HCT116 (cell line): ENCODE data around the gene NEUROD1. TPM values are rescaled to one million over a fixed set of nuclear protein-coding genes. Genes with fewer than 3 reads are reported as not detected.

Source experiments
- ATAC-seq: fragments of 200-7000 bp; cut with Tn5 transposase; 2 replicates; pipeline ENCODE4 v1.9.1; 2020; ENCODE audit warnings: mild to moderate bottlenecking, moderate library complexity
- BruUV-seq: library from RNA; stranded (reverse); fragments of 400-500 nt; replicated peaks from 2 replicates; lab custom pipeline; 2021; lab: Mats Ljungman, UMichigan
- CTCF ChIA-PET: fragments of 300-600 bp; sonication (Branson Sonifier 250); formaldehyde crosslinking; loops from one replicate; lab custom pipeline; 2021; ENCODE audit warnings: antibody characterized with exemption; lab: Charles Lee
- POLR2A ChIA-PET: fragments of 300-600, 350-600 bp; sonication (Branson Sonifier 250); formaldehyde crosslinking; loops from one replicate; lab custom pipeline; 2021; ENCODE audit warnings: antibody characterized with exemption; lab: Charles Lee
- RAD21 ChIA-PET, 2 experiments: fragments of 300-600 bp; sonication (Branson Sonifier 250); formaldehyde crosslinking; loops; one replicate each; lab custom pipeline; 2023; ENCODE audit warnings: low total read pairs in 2 of 2; ENCODE audit not compliant: uncharacterized antibody in 2 of 2, unreplicated experiment in 2 of 2, low non-redundant PET in 1 of 2; lab: Charles Lee
- DNase-seq: peaks from one replicate; pipeline ENCODE4 v3.0.0-alpha.2; 2010; ENCODE audit warnings: low read depth, low spot score
- H2AFZ ChIP-seq: fragments of 200-600 bp; shearing (Covaris generic), sonication (generic); 2 replicates; pipeline ENCODE4 v1.6.1; 2017; ENCODE audit warnings: low read depth, mixed run types, mixed read lengths, antibody characterized with exemption, low read length; ENCODE audit not compliant: poor library complexity, severe bottlenecking
- H3K27ac ChIP-seq: 2 replicates; pipeline ENCODE4 v1.5.1; 2012; ENCODE audit warnings: low read depth, low read length
- H3K27me3 ChIP-seq: fragments of 200-600 bp; sonication (generic); 2 replicates; pipeline ENCODE4 v1.6.1; 2016; ENCODE audit warnings: mixed run types, low read length, mixed read lengths; ENCODE audit not compliant: insufficient read depth
- H3K36me3 ChIP-seq, 2 experiments: fragments of 200-500 bp in 1 of 2; fragments of 200-600 bp in 1 of 2; sonication (Bioruptor generic) in 1 of 2; sonication (generic) in 1 of 2; 2 replicates each; pipeline versions ENCODE4 v1.5.1 to v1.6.1; 2014 to 2016; ENCODE audit warnings: low read length in 2 of 2, inconsistent platforms in 1 of 2, mixed read lengths in 1 of 2, mixed run types in 1 of 2; ENCODE audit not compliant: insufficient read depth in 2 of 2, control insufficient read depth in 1 of 2
- H3K4me1 ChIP-seq, 2 experiments: fragments of 200-600 bp in 1 of 2; sonication (generic) in 1 of 2; 2 replicates each; pipeline versions ENCODE4 v1.5.1 to v1.6.1; 2012 to 2017; ENCODE audit warnings: low read length in 2 of 2, inconsistent platforms in 1 of 2, mild to moderate bottlenecking in 1 of 2, mixed read lengths in 1 of 2, mixed run types in 1 of 2, moderate library complexity in 1 of 2; ENCODE audit not compliant: insufficient read depth in 2 of 2, control insufficient read depth in 1 of 2
- H3K4me2 ChIP-seq: fragments of 200-600 bp; sonication (generic); 2 replicates; pipeline ENCODE4 v1.6.1; 2017; ENCODE audit warnings: mixed run types, low read length, mixed read lengths
- H3K4me3 ChIP-seq, 2 experiments: fragments of 200-600 bp in 1 of 2; sonication (generic) in 1 of 2; replicated peaks in 1 of 2; 2 replicates each; pipeline ENCODE4 v1.5.1; 2011 to 2016; ENCODE audit warnings: low read length in 2 of 2, control low read depth in 1 of 2, low read depth in 1 of 2, mild to moderate bottlenecking in 1 of 2, mixed read lengths in 1 of 2, mixed run types in 1 of 2
- H3K79me2 ChIP-seq: fragments of 200-600 bp; sonication (generic); 2 replicates; pipeline ENCODE4 v1.6.1; 2017; ENCODE audit warnings: mild to moderate bottlenecking, mixed run types, low read length, moderate library complexity, mixed read lengths; ENCODE audit not compliant: insufficient read depth
- H3K9ac ChIP-seq: fragments of 200-600 bp; sonication (generic); 2 replicates; pipeline ENCODE4 v1.6.1; 2016; ENCODE audit warnings: low read length, mixed read lengths
- H3K9me2 ChIP-seq: fragments of 200-600 bp; sonication (generic), shearing (Covaris generic); 2 replicates; pipeline ENCODE4 v1.6.1; 2017; ENCODE audit warnings: mixed run types, mild to moderate bottlenecking, moderate library complexity; ENCODE audit not compliant: insufficient read depth
- H3K9me3 ChIP-seq, 2 experiments: fragments of 200-500 bp in 1 of 2; fragments of 200-600 bp in 1 of 2; sonication (Bioruptor generic) in 1 of 2; sonication (generic) in 1 of 2; 2 replicates each; pipeline ENCODE4 v1.6.1; 2014 to 2017; ENCODE audit warnings: low read length in 2 of 2, mixed read lengths in 2 of 2, inconsistent platforms in 1 of 2, low read depth in 1 of 2, mild to moderate bottlenecking in 1 of 2, mixed run types in 1 of 2, moderate library complexity in 1 of 2; ENCODE audit not compliant: control insufficient read depth in 1 of 2, insufficient read depth in 1 of 2
- H4K20me1 ChIP-seq: fragments of 200-600 bp; sonication (generic), shearing (Covaris generic); 2 replicates; pipeline ENCODE4 v1.6.1; 2017; ENCODE audit warnings: mixed run types, mild to moderate bottlenecking, moderate library complexity; ENCODE audit not compliant: insufficient read depth
- CBX3 ChIP-seq: IDR thresholded peaks from 2 replicates; pipeline ENCODE4 v1.6.1; 2012; ENCODE audit warnings: low read depth
- CTCF ChIP-seq, 3 experiments: fragments of 200-600 bp in 1 of 3; sonication (generic) in 1 of 3; IDR thresholded peaks in 2 of 3; conservative IDR thresholded peaks in 1 of 3; 2 replicates each; pipeline ENCODE4 v1.5.1; 2012 to 2017; ENCODE audit warnings: low read depth in 2 of 3, low read length in 2 of 3, antibody characterized with exemption in 1 of 3, borderline replicate concordance in 1 of 3, control low read depth in 1 of 3, mild to moderate bottlenecking in 1 of 3, mixed read lengths in 1 of 3, mixed run types in 1 of 3, moderate library complexity in 1 of 3; ENCODE audit not compliant: insufficient read depth in 1 of 3
- EGR1 ChIP-seq: IDR thresholded peaks from 2 replicates; pipeline ENCODE4 v1.6.1; 2012; ENCODE audit warnings: low read depth
- ELF1 ChIP-seq: IDR thresholded peaks from 2 replicates; pipeline ENCODE4 v1.6.1; 2012; ENCODE audit warnings: low read depth, borderline replicate concordance
- FOSL1 ChIP-seq: IDR thresholded peaks from 2 replicates; pipeline ENCODE4 v1.6.1; 2012; ENCODE audit warnings: low read depth
- JUND ChIP-seq: IDR thresholded peaks from 2 replicates; pipeline ENCODE4 v1.6.1; 2012
- POLR2A ChIP-seq: IDR thresholded peaks from 2 replicates; pipeline ENCODE4 v1.7.0; 2011; ENCODE audit warnings: borderline replicate concordance; ENCODE audit not compliant: insufficient read depth, insufficient read length; ENCODE audit errors: extremely low read depth
- POLR2AphosphoS5 ChIP-seq: IDR thresholded peaks from 2 replicates; pipeline ENCODE4 v1.6.1; 2011; ENCODE audit warnings: mild to moderate bottlenecking, low read depth, low read length, moderate library complexity
- RAD21 ChIP-seq: IDR thresholded peaks from 2 replicates; pipeline ENCODE4 v1.6.1; 2012; ENCODE audit warnings: low read depth, mild to moderate bottlenecking
- REST ChIP-seq: IDR thresholded peaks from 2 replicates; pipeline ENCODE4 v1.6.1; 2012; ENCODE audit warnings: low read depth
- SIN3A ChIP-seq: IDR thresholded peaks from 2 replicates; pipeline ENCODE4 v1.6.1; 2012; ENCODE audit warnings: low read depth
- YY1 ChIP-seq: IDR thresholded peaks from 2 replicates; pipeline ENCODE4 v1.6.1; 2011; ENCODE audit warnings: low read length, low read depth, moderate library complexity, mild to moderate bottlenecking; ENCODE audit not compliant: insufficient replicate concordance; ENCODE audit errors: extremely low read depth
- ZBTB33 ChIP-seq: IDR thresholded peaks from 2 replicates; pipeline ENCODE4 v1.6.1; 2011; ENCODE audit warnings: mild to moderate bottlenecking, low read length, moderate library complexity; ENCODE audit not compliant: insufficient replicate concordance; ENCODE audit errors: extremely low read depth
- ZNF274 ChIP-seq: fragments of 200-500 bp; sonication (Bioruptor generic); IDR thresholded peaks from 2 replicates; pipeline ENCODE4 v1.6.1; 2014; ENCODE audit warnings: mild to moderate bottlenecking, low read depth, low read length, inconsistent platforms
- intact Hi-C: fragments of 100-400 bp; cut with micrococcal nuclease; formaldehyde crosslinking; loops from 2 replicates; pipeline ENCODE4 v1.10.0; 2022
- total RNA-seq: library from RNA; stranded (reverse); gene quantifications from one replicate; pipeline ENCODE4 v1.2.1, GENCODE V29; 2021; ENCODE audit not compliant: unreplicated experiment

The NEUROD1 gene
- total RNA-seq, 1 experiment from 2014 or later, result not detected

- no peak overlapping the region for H3K4me3 ChIP-seq
- ChIA-PET POLR2A (no interaction called here), RAD21 (no interaction called here), CTCF (no interaction called here)
- peaks cover 0 to 10% of the 10 kb centered on the region in 2 experiments; a peak in 2 of 4 replicates for H3K4me1 ChIP-seq
- intact Hi-C loops, result no loop called here
- no peak overlapping the region for H2AFZ ChIP-seq
- no peak overlapping the region for H3K4me2 ChIP-seq
- ATAC-seq, result no peak
- H3K9me2 ChIP-seq, result no peaks in the 10 kb centered on the region
- H3K27ac ChIP-seq, result no peak overlapping the region
- no TSS peak for BruUV-seq
- DNase-seq, result no peak
- H3K36me3 ChIP-seq, result no peaks in the 10 kb centered on the region
- H3K27me3 ChIP-seq, result peaks cover 14% of the 10 kb centered on the region; the same call in 1 of the 2 replicates
- no peak overlapping the region for H3K9ac ChIP-seq
- TF ChIP-seq RAD21 (no peak), CTCF (IDR thresholded peaks at IDR 0.05 in 2 of 3, conservative IDR thresholded peaks at IDR 0.05 in 1 of 3; ENCODE audit: borderline replicate concordance in 1 of 3, insufficient read depth in 1 of 3, low read depth in 2 of 3, low read length in 2 of 3) (no peak), POLR2AphosphoS5 (no peak), ZNF274 (no peak), JUND (no peak), ZBTB33 (no peak), YY1 (no peak), EGR1 (no peak), ELF1 (no peak), SIN3A (no peak), CBX3 (no peak), POLR2A (no peak), REST (no peak), FOSL1 (no peak)
- TF ChIP-seq, all 23 proteins: peak for 0
- no peaks in the 10 kb centered on the region for H3K79me2 ChIP-seq
- H4K20me1 ChIP-seq, result no peaks in the 10 kb centered on the region
- no peaks in the 10 kb centered on the region for H3K9me3 ChIP-seq
Measured at GRCh38 chr2:181682026-181682789, 1.9 kb upstream of the NEUROD1 start.
